Neural cell (in vitro differentiated cells): ENCODE data around the gene SORD. TPM values are rescaled to one million over a fixed set of nuclear protein-coding genes. Genes with fewer than 3 reads are reported as not detected.

Experiments
- H2AFZ ChIP-seq: fragments of 200-600, 300-800 bp; sonication (generic), shearing (Covaris generic); 2 replicates; pipeline ENCODE4 v1.6.0; 2014; ENCODE audit warnings: low read depth, mild to moderate bottlenecking, antibody characterized with exemption, low read length, moderate library complexity
- H3F3A ChIP-seq: fragments of 200-600 bp; shearing (Covaris generic); 2 replicates; pipeline ENCODE4 v1.6.1; 2016; ENCODE audit warnings: mild to moderate bottlenecking, moderate library complexity, mixed read lengths, antibody characterized with exemption, low read length; ENCODE audit not compliant: insufficient read depth, poor library complexity, severe bottlenecking
- H3K27ac ChIP-seq: fragments of 200-600, 300-800 bp; sonication (generic), shearing (Covaris generic); 2 replicates; pipeline ENCODE4 v1.5.1; 2014; ENCODE audit warnings: mild to moderate bottlenecking, low read length, moderate library complexity
- H3K27me3 ChIP-seq: fragments of 300-800, 200-600 bp; sonication (generic), shearing (Covaris generic); 2 replicates; pipeline ENCODE4 v1.6.0; 2014; ENCODE audit warnings: mild to moderate bottlenecking, low read depth, low read length, moderate library complexity; ENCODE audit not compliant: insufficient read depth
- H3K36me3 ChIP-seq: fragments of 300-800, 200-600 bp; sonication (generic), shearing (Covaris generic); 2 replicates; pipeline ENCODE4 v1.5.1; 2014; ENCODE audit warnings: mild to moderate bottlenecking, antibody characterized with exemption, low read length, moderate library complexity; ENCODE audit not compliant: insufficient read depth
- H3K4me2 ChIP-seq: fragments of 300-800, 200-600 bp; sonication (generic), shearing (Covaris generic); 2 replicates; pipeline ENCODE4 v1.6.0; 2014; ENCODE audit warnings: mild to moderate bottlenecking, low read length
- H3K4me3 ChIP-seq: fragments of 300-800, 200-600 bp; sonication (generic), shearing (Covaris generic); 2 replicates; pipeline ENCODE4 v1.5.1; 2014; ENCODE audit warnings: mild to moderate bottlenecking, low read length, moderate library complexity
- H3K79me2 ChIP-seq: fragments of 200-600 bp; shearing (Covaris generic); replicated peaks from 2 replicates; pipeline ENCODE4 v1.6.0; 2014; ENCODE audit warnings: mild to moderate bottlenecking, low read length, moderate library complexity; ENCODE audit not compliant: insufficient read depth
- H3K9ac ChIP-seq: fragments of 300-800, 200-600 bp; sonication (generic), shearing (Covaris generic); 2 replicates; pipeline ENCODE4 v1.6.1; 2016; ENCODE audit warnings: mild to moderate bottlenecking, low read length, mixed read lengths
- H3K9me2 ChIP-seq: fragments of 200-600 bp; shearing (Covaris generic); 2 replicates; pipeline ENCODE4 v1.6.1; 2016; ENCODE audit warnings: mild to moderate bottlenecking, low read length, mixed read lengths; ENCODE audit not compliant: insufficient read depth
- H3K9me3 ChIP-seq: fragments of 200-600, 300-800 bp; sonication (generic), shearing (Covaris generic); 2 replicates; pipeline ENCODE4 v1.6.1; 2016; ENCODE audit warnings: mild to moderate bottlenecking, mixed run types, low read length, moderate library complexity, mixed read lengths
- H4K20me1 ChIP-seq: fragments of 200-600 bp; shearing (Covaris generic); 2 replicates; pipeline ENCODE4 v1.6.1; 2016; ENCODE audit warnings: mild to moderate bottlenecking, mixed run types; ENCODE audit not compliant: insufficient read depth
- CTCF ChIP-seq: fragments of 450-650 bp; IDR thresholded peaks from 2 replicates; pipeline ENCODE4 v1.5.1; 2014; ENCODE audit warnings: antibody characterized with exemption, mild to moderate bottlenecking, moderate library complexity; ENCODE audit not compliant: poor library complexity, severe bottlenecking
- EP300 ChIP-seq: fragments of 450-650 bp; conservative IDR thresholded peaks from 2 replicates; pipeline ENCODE4 v1.6.1; 2014; ENCODE audit warnings: antibody characterized with exemption, mild to moderate bottlenecking, moderate library complexity; ENCODE audit not compliant: poor library complexity, severe bottlenecking
- EZH2 ChIP-seq: fragments of 200-600, 300-800 bp; shearing (Covaris generic), sonication (generic); IDR thresholded peaks from 2 replicates; pipeline ENCODE4 v1.6.1; 2014; ENCODE audit warnings: antibody characterized with exemption, low read length, borderline replicate concordance, mild to moderate bottlenecking; ENCODE audit not compliant: insufficient read depth, poor library complexity, severe bottlenecking
- MXI1 ChIP-seq: fragments of 450-650 bp; conservative IDR thresholded peaks from 2 replicates; pipeline ENCODE4 v1.6.1; 2014; ENCODE audit warnings: antibody characterized with exemption, mild to moderate bottlenecking; ENCODE audit not compliant: poor library complexity, severe bottlenecking
- POLR2AphosphoS5 ChIP-seq: IDR thresholded peaks from 2 replicates; pipeline ENCODE4 v1.6.1; 2012
- RAD21 ChIP-seq: fragments of 450-650 bp; conservative IDR thresholded peaks from 2 replicates; pipeline ENCODE4 v1.6.1; 2014; ENCODE audit warnings: antibody characterized with exemption, mild to moderate bottlenecking, moderate library complexity
- REST ChIP-seq: IDR thresholded peaks from 2 replicates; pipeline ENCODE4 v1.6.1; 2012; ENCODE audit warnings: borderline replicate concordance
- SMC3 ChIP-seq: fragments of 450-650 bp; conservative IDR thresholded peaks from 2 replicates; pipeline ENCODE4 v1.6.1; 2014; ENCODE audit warnings: antibody characterized with exemption, mild to moderate bottlenecking, moderate library complexity; ENCODE audit not compliant: poor library complexity
- TAF1 ChIP-seq: IDR thresholded peaks from 2 replicates; pipeline ENCODE4 v1.6.1; 2012; ENCODE audit warnings: low read depth
- polyA plus RNA-seq: library from polyadenylated mRNA; depleted of rRNA; stranded (reverse); fragments of >200 nt; gene quantifications from 2 replicates; pipeline ENCODE4 v1.2.3, GENCODE V29; 2014

The SORD gene
- polyA plus RNA-seq, 1 donor from 2014 or later, result 17.7 TPM

- no peaks in the 10 kb centered on the region for H3K36me3 ChIP-seq
- no peak overlapping the region for H3K4me3 ChIP-seq
- H4K20me1 ChIP-seq, result no peaks in the 10 kb centered on the region
- H2AFZ ChIP-seq, result no peak overlapping the region
- H3K27me3 ChIP-seq, result peaks cover 59% of the 10 kb centered on the region
- TF ChIP-seq CTCF (no peak), TAF1 (no peak), SMC3 (no peak), REST (no peak), EP300 (no peak), RAD21 (no peak), EZH2 (no peak), POLR2AphosphoS5 (no peak), MXI1 (no peak)
- no peak overlapping the region for H3K9ac ChIP-seq
- no peaks in the 10 kb centered on the region for H3F3A ChIP-seq
- H3K27ac ChIP-seq, result no peak overlapping the region
- no peaks in the 10 kb centered on the region for H3K79me2 ChIP-seq
- H3K4me2 ChIP-seq, result no peak overlapping the region
- no peaks in the 10 kb centered on the region for H3K9me2 ChIP-seq
- H3K9me3 ChIP-seq, result no peaks in the 10 kb centered on the region
Observed at GRCh38 chr15:45122719-45123118, 99.7 kb downstream of the SORD start.

- H3F3A ChIP-seq, result no peaks in the 10 kb centered on the region
- H3K9me2 ChIP-seq, result no peaks in the 10 kb centered on the region
- H3K79me2 ChIP-seq, result no peaks in the 10 kb centered on the region
- H3K27me3 ChIP-seq, result peaks cover 61% of the 10 kb centered on the region
- H3K36me3 ChIP-seq, result no peaks in the 10 kb centered on the region
- no peaks in the 10 kb centered on the region for H3K9me3 ChIP-seq
- no peak for TF ChIP-seq SMC3
- H3K4me2 ChIP-seq, result no peak overlapping the region
- H2AFZ ChIP-seq, result no peak overlapping the region
- no peak overlapping the region for H3K27ac ChIP-seq
- no peak overlapping the region for H3K4me3 ChIP-seq
- H3K9ac ChIP-seq, result no peak overlapping the region
- no peaks in the 10 kb centered on the region for H4K20me1 ChIP-seq
Observed at GRCh38 chr15:45123397-45123796, 100.4 kb downstream of the SORD start.

- no peaks in the 10 kb centered on the region for H3K9me3 ChIP-seq
Observed at GRCh38 chr15:45126535-45127158, 103.7 kb downstream of the SORD start.

More at GRCh38 chr15:45126535-45127158, 103.7 kb downstream of the SORD start:
- no peak overlapping the region for H3K4me3 ChIP-seq
- no peak overlapping the region for H2AFZ ChIP-seq
- no peak for TF ChIP-seq EZH2
- TF ChIP-seq EP300, result no peak
- no peak for TF ChIP-seq RAD21
- TF ChIP-seq POLR2AphosphoS5, result no peak
- no peak for TF ChIP-seq CTCF
- H3K4me2 ChIP-seq, result no peak overlapping the region
- H3K79me2 ChIP-seq, result no peaks in the 10 kb centered on the region
- H4K20me1 ChIP-seq, result no peaks in the 10 kb centered on the region
- H3K36me3 ChIP-seq, result no peaks in the 10 kb centered on the region
- H3K27ac ChIP-seq, result no peak overlapping the region
- H3F3A ChIP-seq, result no peaks in the 10 kb centered on the region
- peaks cover 88% of the 10 kb centered on the region for H3K27me3 ChIP-seq
- H3K9me2 ChIP-seq, result no peaks in the 10 kb centered on the region
- no peak overlapping the region for H3K9ac ChIP-seq
